Chondrocyte (in vitro differentiated cells): ENCODE measurements around the gene ZNF367. TPM values are rescaled to one million over a fixed set of nuclear protein-coding genes. Genes with fewer than 3 reads are reported as not detected.
A peak's percentile ranks its signal among the peaks of the same experiment; 100 is the strongest.

Experiments used
- DNase-seq: peaks from one replicate; pipeline ENCODE4 v3.0.0; 2021; ENCODE audit warnings: mixed read lengths, low spot score
- H3K27ac Mint-ChIP-seq: one replicate; pipeline ENCODE4 v1.8.0; 2021; ENCODE audit warnings: mild to moderate bottlenecking, moderate library complexity, mixed read lengths; ENCODE audit not compliant: unreplicated experiment
- H3K27me3 Mint-ChIP-seq: 2 replicates; pipeline ENCODE4 v1.8.0; 2021; ENCODE audit warnings: low read depth, mixed read lengths
- H3K36me3 Mint-ChIP-seq: 2 replicates; pipeline ENCODE4 v1.8.0; 2021; ENCODE audit warnings: low read depth, mixed read lengths
- H3K4me1 Mint-ChIP-seq: 2 replicates; pipeline ENCODE4 v1.8.0; 2021; ENCODE audit warnings: low read depth, mild to moderate bottlenecking, mixed read lengths
- H3K4me3 Mint-ChIP-seq: one replicate; pipeline ENCODE4 v1.8.0; 2021; ENCODE audit warnings: mild to moderate bottlenecking, moderate library complexity, mixed read lengths; ENCODE audit not compliant: unreplicated experiment
- H3K9me3 Mint-ChIP-seq: 2 replicates; pipeline ENCODE4 v1.8.0; 2021; ENCODE audit warnings: low read depth, mixed read lengths
- CTCF ChIP-seq: fragments of 200-600 bp; sonication (generic); IDR thresholded peaks from 2 replicates; pipeline ENCODE4 v1.5.0; 2021; ENCODE audit warnings: antibody characterized with exemption, mild to moderate bottlenecking, moderate library complexity
- total RNA-seq: library from RNA; stranded (reverse); gene quantifications from 3 replicates; pipeline ENCODE4 v1.2.1, GENCODE V29; 2021

The ZNF367 gene
- total RNA-seq, 1 donor from 2014 or later = 1.7 TPM

GRCh38 chr9:96391021-96391765 lies 27.0 kb downstream of the ZNF367 start:
- Mint-ChIP-seq H3K9me3 (no peaks in the 10 kb centered on the region), H3K27ac (no peak overlapping the region)

GRCh38 chr9:96388144-96388543 lies 30.0 kb downstream of the ZNF367 start:
- TF ChIP-seq CTCF = no peak
- peaks cover 9% of the 10 kb centered on the region for H3K4me1 Mint-ChIP-seq
- H3K27me3 Mint-ChIP-seq = no peaks in the 10 kb centered on the region
- no peaks in the 10 kb centered on the region for H3K36me3 Mint-ChIP-seq
- H3K9me3 Mint-ChIP-seq = no peaks in the 10 kb centered on the region
- H3K4me3 Mint-ChIP-seq = no peak overlapping the region
- no peak for DNase-seq
- H3K27ac Mint-ChIP-seq = no peak overlapping the region

More at GRCh38 chr9:96391021-96391765, 27.0 kb downstream of the ZNF367 start:
- H3K27me3 Mint-ChIP-seq = no peaks in the 10 kb centered on the region
- H3K36me3 Mint-ChIP-seq = no peaks in the 10 kb centered on the region
- TF ChIP-seq CTCF = no peak
- no peak for DNase-seq
- peaks cover 2% of the 10 kb centered on the region for H3K4me1 Mint-ChIP-seq
- no peak overlapping the region for H3K4me3 Mint-ChIP-seq

GRCh38 chr9:96386157-96386556 lies 32.0 kb downstream of the ZNF367 start:
- Mint-ChIP-seq H3K4me3 (no peak overlapping the region), H3K27ac (no peak overlapping the region), H3K9me3 (no peaks in the 10 kb centered on the region), H3K4me1 (peaks cover 23% of the 10 kb centered on the region), H3K36me3 (no peaks in the 10 kb centered on the region), H3K27me3 (no peaks in the 10 kb centered on the region)
- TF ChIP-seq CTCF = no peak
- no peak for DNase-seq

GRCh38 chr9:96383165-96383942 lies 34.8 kb downstream of the ZNF367 start, which contains the start of gene SLC35D2:
TSS of gene SLC35D2 (minus strand) at chr9:96383711. CDS start at chr9:96383634, 77 bp downstream.
- no peak for DNase-seq
- Mint-ChIP-seq H3K36me3 (peaks cover 4% of the 10 kb centered on the region), H3K4me1 (peaks cover 38% of the 10 kb centered on the region), H3K4me3 (peak within 1 kb of the TSS; percentile 76), H3K27me3 (no peaks in the 10 kb centered on the region), H3K9me3 (no peaks in the 10 kb centered on the region), H3K27ac (peak within 1 kb of the TSS; percentile 64)
- TF ChIP-seq CTCF = peak; percentile 16

GRCh38 chr9:96382839-96383164 lies 35.4 kb downstream of the ZNF367 start:
- peaks cover 41% of the 10 kb centered on the region for H3K4me1 Mint-ChIP-seq
- peak overlapping the region; percentile 64 for H3K27ac Mint-ChIP-seq
- H3K27me3 Mint-ChIP-seq = no peaks in the 10 kb centered on the region
- H3K9me3 Mint-ChIP-seq = no peaks in the 10 kb centered on the region
- no peak for DNase-seq
- peaks cover 4% of the 10 kb centered on the region for H3K36me3 Mint-ChIP-seq
- peak overlapping the region; percentile 76 for H3K4me3 Mint-ChIP-seq
- no peak for TF ChIP-seq CTCF
